ENCODE data around the gene NRARP. TPM values are rescaled to one million over a fixed set of nuclear protein-coding genes. Genes with fewer than 3 reads are reported as not detected.

NRARP gene
- total and polyA plus RNA-seq, 2 of the 13 experiments (the other 11 are each of a cell fraction or from before 2014, with no cell fraction given), result 0.22 to 0.46 TPM

GRCh38 chr9:137294681-137295237, 7.3 kb downstream of the NRARP start (continued):
- TF ChIP-seq TAF15 (IDR thresholded peaks at IDR 0.05; ENCODE audit: low read depth, low read length, poor library complexity, severe bottlenecking) (no peak), MNT (IDR thresholded peaks at IDR 0.05) (no peak), TIGD3 (CRISPR knock-in tag; IDR thresholded peaks at IDR 0.05; ENCODE audit: borderline replicate concordance) (no peak), CREB3 (CRISPR knock-in tag; IDR thresholded peaks at IDR 0.05) (no peak), ZNF652 (CRISPR knock-in tag; IDR thresholded peaks at IDR 0.05; ENCODE audit: borderline replicate concordance, low read depth) (no peak), TGIF2 (CRISPR knock-in tag; IDR thresholded peaks at IDR 0.05) (no peak), NFRKB (IDR thresholded peaks at IDR 0.05) (no peak), MEIS2 (CRISPR knock-in tag; IDR thresholded peaks at IDR 0.05) (no peak), GFI1 (CRISPR knock-in tag; IDR thresholded peaks at IDR 0.05; ENCODE audit: borderline replicate concordance) (no peak), ZZZ3 (CRISPR knock-in tag; IDR thresholded peaks at IDR 0.05; ENCODE audit: borderline replicate concordance) (no peak), ZMYM2 (CRISPR knock-in tag; IDR thresholded peaks at IDR 0.05) (no peak), EED (CRISPR knock-in tag; IDR thresholded peaks at IDR 0.05) (no peak), POLR2AphosphoS2 (IDR thresholded peaks at IDR 0.05; ENCODE audit: low read depth, low read length) (no peak), ZNF256 (CRISPR knock-in tag; conservative IDR thresholded peaks at IDR 0.05) (no peak), RFXAP (CRISPR knock-in tag; IDR thresholded peaks at IDR 0.05; ENCODE audit: borderline replicate concordance) (no peak), SAP130 (CRISPR knock-in tag; IDR thresholded peaks at IDR 0.05; ENCODE audit: low read depth) (0 out of 2 replicates have a peak, but pooled peaks have one; percentile 8), ZFAT (CRISPR knock-in tag; conservative IDR thresholded peaks at IDR 0.05) (no peak), HNF1B (CRISPR knock-in tag; IDR thresholded peaks at IDR 0.05) (no peak), ATF7-NPFF (CRISPR knock-in tag; IDR thresholded peaks at IDR 0.05; ENCODE audit: low read depth) (no peak), HMG20B (CRISPR knock-in tag; conservative IDR thresholded peaks at IDR 0.05) (no peak), SNAI1 (CRISPR knock-in tag; IDR thresholded peaks at IDR 0.05; ENCODE audit: borderline replicate concordance) (no peak), ZNF282 (IDR thresholded peaks at IDR 0.05; ENCODE audit: partially characterized antibody) (no peak), MTA1 (CRISPR knock-in tag; IDR thresholded peaks at IDR 0.05; ENCODE audit: borderline replicate concordance) (peak; percentile 26; the same call in 1 of the 2 replicates), IRF1 (CRISPR knock-in tag; IDR thresholded peaks at IDR 0.05; ENCODE audit: low read depth) (no peak)
